NCI-H460 (cell line): Measurements from ENCODE around the gene ZFHX3. TPM values are rescaled to one million over a fixed set of nuclear protein-coding genes. Genes with fewer than 3 reads are reported as not detected.

Experiments used
- DNase-seq: peaks from one replicate; pipeline ENCODE4 v3.0.0-alpha.2; 2016; ENCODE audit warnings: low read depth; ENCODE audit errors: extremely low read depth
- total RNA-seq: library from RNA; depleted of rRNA; stranded (reverse); fragments of >200 nt; shearing (Covaris generic); gene quantifications from 2 replicates; pipeline ENCODE4 v1.2.3, GENCODE V29; 2014

ZFHX3 gene
- total RNA-seq, 1 experiment from 2014 or later = 5.5 TPM

DNA sequence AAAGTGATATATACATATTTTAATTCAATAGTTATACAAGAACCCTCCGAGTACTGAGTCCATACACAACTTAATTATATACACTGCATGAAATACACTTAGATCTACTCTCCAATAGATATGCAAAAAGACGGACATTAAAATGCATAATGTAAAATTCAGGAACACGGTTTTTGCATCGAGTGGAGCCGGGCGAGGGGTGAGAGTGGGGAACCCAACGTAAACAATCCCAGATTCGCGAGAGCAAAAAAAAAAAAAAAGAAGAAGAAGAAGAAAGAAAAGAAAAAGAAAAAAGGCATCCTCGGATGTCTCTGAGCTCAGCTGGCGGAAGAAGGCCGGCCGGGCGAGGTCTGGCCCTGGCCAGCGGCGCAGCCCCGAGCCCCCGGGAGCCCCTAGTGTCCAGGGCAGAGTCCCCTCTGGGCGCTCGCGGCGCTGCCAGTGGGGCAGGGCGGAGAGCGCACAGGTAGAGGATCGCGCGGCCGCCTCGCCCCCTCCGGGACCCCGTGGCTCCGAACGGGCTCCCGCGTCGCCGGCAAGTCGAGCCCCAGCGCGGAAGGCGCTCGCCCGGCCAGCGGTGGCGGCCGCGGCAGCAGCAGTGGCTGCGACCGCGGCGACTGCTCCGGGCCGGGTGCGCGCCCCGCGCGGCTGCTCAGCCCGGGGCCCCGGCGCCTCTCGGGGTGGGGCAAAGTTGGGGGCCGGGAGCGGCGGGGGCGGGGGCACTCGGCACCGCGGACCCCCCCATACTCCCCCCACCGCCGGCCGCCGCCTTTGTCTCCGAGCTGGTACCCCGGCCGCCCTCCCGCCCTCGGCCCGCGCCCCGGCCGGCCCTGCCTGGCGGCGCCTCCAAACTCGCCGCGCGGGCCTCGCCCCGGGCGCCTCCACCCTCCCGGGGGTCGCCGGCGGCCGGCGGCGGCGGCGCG lies 9.6 kb upstream of the ZFHX3 start:
- DNase-seq = no peak

DNA sequence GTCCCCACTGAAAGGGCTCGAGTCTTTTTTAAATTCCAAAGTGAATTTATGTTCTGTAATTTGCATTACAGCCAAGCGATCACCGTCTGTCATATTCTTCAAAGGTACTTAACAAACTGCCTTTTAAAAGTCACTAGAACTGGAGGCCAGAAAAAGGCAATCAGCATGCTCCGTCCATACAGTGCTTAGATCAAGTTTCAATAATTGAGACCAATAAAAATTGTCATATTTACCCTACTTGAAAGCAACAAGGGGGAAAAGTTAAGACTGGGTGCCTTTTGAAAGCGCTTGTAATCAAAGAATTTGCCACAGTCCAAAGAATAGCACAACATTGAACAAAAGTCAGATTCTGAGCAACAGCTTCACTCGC lies 9.0 kb upstream of the ZFHX3 start:
- no peak for DNase-seq

DNA sequence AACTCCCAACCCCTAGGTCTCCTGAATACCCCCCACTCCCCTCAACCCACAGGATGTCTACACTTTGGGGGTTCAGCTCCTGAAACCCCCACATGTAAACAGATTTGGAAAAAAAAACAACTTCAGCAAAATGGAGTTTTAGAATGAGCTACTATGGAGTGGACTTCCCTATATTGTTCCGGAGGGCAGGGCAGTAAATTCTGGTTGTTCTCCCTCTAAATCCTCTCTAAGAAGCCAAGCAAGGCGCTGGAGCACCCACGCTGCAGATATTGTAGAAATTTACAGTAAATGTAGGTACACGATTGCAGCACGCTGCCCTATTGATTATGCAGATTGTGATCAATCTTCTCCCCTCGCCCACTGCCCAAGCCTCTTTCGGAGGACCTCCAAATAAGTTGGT lies 8.5 kb upstream of the ZFHX3 start:
- DNase-seq = no peak

DNA sequence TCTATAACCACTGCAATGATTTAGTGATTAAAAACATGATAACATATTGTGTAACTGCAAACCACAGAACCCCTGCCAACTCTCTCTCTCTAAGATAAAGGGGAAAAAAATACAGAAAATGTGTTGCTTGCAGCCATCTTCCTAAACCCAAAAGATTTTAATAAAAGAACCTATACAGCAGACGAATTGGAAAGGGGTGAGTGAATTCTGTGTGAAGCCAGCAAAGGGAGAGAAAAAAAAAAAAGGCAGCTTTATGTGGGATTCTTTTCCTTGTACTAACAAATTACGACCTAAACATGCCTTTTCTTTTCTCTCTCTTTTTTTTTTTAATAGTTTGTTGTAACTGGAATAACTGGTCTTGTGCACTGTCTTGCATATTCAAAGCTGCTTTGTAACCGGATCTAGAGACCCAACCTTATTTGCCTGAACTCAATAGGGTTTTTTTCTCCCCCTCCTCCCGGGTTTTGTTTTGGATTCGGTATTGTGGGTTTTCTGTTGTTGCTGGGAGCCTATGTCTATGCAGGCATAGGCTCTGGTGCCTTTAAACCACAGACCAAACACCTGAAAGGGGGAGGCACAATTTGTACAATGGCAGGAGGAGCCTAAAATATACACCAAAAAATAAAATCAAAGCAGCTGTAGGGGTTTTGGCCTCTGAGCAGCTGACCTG lies 7.0 kb upstream of the ZFHX3 start:
- no peak for DNase-seq

DNA sequence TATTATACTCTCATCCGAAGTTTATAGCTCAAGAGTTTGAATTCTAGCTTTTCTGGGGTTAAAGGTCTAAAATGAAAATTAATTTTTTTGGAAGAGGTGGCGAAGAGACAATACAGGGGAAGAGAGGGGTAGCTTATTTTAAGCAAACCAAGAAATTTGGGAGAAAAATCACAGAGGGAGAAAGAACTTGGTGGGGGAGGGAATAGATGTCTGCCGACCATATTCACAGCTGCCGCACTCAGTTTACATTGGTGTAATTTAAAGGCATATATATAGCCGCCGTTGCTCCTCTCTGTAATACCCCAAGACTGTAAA lies 6.5 kb upstream of the ZFHX3 start:
- DNase-seq = no peak

DNA sequence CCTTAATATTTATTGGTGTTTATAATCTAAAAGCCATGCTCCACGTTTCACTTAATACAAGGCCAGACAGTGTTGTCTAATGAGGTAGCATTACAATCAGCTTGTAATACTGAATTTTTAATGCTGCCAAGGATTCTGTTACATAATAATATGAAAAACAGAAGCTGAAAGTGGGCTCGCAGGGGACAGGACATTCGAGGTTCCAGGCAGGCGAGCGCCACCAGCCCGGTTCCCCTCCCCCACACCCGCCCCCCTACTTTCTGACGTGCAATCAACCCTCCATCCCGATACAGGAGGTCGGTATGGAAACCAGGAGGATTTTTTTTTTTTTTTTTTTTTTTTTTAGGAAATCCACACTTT lies 6.2 kb upstream of the ZFHX3 start:
- no peak for DNase-seq

DNA sequence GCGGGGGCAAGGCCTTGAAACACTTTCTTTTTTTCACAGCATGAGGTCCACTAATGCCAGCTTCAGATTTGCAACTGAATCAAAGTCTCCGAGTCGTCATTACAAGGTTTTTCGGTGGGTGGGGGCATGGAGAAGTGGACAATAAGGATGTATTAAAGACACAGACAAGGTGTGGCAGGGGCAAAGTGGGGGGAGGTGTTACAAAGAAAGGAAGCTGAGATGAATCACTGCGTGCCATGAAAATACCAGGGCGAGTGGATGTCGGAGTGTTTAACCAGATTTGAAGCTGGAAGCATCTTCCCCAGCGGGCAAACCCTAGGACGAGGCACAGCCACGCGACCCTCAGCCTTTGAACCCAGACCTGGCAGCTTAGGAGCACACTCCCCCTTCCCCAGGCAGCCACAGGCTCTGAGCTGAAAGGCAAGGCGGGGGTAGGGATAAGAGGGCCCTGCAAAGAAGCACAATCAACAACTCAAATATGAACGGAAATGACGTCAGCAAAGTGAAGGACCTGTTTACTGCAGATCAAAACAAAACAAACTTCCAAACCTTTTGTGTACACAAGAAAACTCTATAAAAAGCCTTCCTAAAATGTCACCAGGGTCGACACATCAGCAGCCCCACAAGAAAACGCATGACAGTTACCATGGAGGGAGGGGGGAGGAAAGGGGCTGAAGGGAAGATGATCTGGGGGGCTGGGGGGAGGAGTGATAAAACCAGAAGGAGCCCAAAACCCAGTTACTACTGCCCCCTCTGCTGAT lies 5.6 kb upstream of the ZFHX3 start:
- DNase-seq = no peak

DNA sequence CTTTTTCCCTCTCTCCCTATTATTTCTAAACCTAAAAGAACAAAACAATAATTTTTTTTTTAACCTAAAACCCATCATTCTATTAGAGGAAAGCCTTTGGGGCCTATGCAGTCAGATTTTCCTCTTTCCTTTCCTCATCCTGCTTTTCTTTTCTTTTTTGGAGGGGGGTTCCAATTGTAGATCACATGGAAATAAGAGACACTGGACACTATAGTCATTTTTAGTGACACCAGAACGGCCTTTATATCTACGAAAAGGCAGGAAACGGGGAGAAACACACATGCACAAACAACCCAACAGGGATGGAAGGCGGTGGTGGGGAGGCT lies 5.1 kb upstream of the ZFHX3 start:
- no peak for DNase-seq

DNA sequence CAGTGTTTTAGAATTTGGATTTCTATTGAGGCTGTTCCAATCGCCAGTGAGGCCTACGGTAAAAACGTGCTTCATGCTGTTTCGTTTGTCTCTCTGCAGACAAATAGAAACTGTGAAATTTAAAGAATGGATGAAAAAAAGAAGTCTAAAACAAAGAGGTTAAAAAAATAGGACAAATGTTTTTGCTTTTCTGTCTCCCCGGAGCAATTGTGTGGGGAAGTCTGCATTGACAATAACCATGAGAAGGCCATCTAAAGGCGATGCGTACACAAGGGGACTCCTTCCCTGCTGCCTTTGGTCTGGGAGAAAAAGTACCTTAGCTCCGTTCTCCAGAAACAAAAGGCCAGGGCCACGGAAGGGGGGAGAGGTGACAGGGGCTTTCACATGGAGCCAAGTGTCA lies 4.6 kb upstream of the ZFHX3 start:
- no peak for DNase-seq

DNA sequence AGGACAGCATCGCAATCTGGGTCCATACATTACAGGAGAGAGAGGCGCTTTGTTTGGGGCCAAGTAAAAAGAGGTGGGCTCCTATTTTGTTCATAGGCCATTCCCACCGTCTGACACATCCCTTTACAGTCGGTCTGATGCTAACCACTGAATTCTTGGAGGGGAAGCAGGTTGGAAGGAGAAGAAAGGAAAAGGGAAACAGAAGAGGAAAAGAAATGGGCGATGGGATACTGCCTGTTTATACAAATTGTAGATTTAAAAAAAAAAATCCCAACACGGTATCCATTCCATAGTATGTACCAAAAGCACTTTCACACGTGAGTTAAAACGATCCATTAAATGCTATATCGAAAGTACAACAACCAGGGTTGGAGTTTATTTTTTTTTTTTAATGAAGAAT lies 4.0 kb upstream of the ZFHX3 start:
- DNase-seq = no peak

DNA sequence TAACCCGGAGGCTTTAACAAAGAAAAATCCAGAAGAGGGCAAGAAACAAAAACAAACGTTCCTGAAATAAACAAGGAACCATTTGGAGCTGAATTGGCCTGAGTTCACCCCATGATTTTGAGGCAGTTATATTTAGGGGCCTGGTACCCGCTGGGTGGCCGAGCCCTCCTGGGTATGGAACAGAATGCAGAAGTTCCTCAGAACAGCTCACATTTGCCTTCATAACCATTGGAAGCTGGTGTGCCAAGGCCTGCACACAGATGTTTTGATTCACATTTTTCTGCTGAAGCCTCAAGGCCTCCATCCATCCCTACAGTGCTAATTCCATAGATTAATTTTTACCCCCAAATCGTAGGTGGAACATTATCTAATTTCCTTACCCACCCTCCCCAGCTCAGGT lies 3.3 kb upstream of the ZFHX3 start:
- no peak for DNase-seq

DNA sequence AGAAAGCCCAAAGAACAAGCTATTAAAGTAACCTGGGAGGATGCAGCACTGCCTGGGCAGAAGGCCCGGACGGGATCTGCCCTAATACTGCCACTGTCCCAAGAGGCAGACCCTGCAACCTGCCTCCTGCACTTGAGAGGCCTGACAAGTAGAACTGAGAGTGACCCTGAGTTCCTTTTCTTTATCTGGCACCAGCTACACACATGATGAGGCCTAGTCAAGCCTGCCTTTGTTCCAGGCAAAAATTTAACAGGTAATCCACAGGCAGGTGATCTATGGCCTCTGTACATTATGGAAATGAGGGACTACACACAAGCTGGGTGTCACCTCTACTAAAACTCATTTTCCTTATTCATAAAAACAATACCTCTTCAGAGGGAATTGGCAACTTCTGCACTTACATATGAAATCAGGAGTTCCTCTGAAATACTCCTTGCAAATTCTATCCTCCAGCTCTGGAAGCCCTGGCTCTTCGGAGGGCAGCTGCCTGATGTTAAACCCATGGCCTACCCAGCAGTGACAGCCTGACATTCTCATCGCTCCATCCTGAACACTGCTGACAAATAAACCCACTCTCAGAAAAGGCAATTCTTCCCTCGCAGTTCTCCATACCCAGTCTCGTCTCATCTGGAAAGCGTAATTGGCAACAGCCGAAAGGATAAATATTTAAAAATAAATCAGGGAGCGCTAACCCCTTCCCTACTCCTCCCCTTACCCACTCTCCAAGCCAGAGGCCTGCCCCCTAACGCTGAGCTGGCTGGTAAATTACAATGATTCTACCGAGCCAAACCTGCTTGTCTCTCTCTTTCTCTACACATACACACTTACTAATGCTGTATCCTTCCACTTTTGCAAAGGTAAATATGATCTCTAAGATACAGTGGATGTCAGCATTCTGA lies 2.5 kb upstream of the ZFHX3 start:
- no peak for DNase-seq

DNA sequence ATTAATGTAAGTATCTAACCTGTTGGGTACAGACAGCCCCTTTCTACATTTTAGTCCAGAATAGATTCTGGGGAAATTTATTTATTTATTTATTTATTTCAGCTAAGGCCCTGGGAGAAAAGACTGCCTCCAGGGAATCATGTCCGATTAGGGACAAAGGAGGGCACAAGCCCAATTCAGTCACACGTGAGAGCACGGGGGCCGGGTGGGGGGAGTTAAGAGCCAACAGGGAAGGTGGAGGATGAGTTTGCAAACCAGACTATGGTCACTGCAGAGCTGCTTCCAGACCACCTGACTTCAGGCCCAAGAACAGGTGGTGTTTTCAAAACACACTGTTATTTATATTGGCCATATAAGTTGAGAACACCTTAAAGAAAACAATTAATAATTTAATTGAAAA lies 1.6 kb upstream of the ZFHX3 start:
- no peak for DNase-seq

DNA sequence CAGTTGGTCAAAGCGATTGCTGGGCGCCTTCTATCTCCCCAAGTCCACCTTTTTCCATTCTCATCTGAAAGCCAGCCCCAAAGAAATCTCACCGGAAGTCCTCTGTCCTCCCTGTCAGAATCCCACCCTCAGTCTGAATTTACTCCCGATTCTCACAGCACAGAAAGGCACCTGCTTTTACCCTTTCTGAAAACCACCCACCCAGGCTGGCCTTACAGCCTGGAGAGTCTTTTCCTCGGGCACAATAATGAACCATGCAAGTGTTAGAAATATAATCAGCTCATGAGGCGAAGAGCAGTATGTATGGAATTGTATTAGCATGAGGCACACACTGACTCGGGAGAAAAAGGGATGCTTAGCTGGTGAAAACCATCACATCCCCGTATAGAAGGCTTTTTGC lies 1.2 kb upstream of the ZFHX3 start:
- no peak for DNase-seq

DNA sequence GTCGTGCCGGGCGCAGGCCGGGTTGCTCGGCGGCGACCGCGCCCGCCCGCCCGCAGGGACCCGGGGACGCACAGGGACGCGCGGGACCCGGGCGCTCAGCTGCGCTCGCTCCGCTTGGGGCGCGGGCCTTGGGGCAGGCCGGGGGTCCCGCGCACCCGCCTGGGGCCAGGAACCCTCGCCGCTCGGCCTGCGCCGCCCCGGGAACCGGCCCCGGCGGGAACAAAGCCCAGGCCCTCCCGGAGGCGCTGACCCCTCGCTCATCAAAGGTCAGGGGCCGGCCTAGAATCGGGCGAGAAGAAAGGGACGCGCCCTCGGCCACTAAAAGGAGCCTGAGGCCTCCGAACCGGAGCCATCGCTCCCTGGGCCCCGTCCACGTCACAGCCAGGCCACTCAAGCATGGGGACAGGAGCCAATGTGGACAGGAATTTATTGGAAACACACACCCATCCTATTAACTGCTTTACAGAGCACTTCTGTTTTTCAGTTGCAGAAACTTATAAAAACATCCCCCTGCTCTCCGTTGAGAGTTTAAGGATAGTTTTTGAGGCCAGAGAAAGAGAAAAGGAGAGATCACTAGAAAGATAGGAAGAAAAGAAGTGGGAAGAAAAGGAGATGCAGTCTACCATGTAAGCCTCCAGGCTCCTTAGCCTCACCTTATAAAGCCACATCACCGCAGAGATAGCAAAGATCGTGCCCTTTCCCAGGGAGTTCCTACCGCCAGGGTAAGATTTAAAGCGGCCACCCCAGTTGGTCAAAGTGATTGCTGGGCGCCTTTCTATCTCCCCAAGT lies 558 bp upstream of the ZFHX3 start:
- DNase-seq = no peak

DNA sequence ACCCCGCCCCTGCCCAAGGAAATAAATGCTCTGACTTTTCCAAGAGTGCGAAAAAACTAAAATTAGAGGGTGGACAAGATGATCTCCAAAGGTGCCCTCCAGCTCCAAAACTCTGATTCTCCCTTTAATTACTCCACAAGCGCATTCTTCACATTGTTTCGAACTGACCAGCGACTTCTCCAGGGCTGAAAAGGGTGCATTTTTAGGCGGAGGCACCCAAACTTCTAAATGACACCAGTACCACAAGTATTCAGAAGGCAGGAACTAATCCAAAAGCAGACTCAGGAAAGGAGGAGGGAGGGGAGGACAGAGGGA lies 750 bp downstream of the ZFHX3 start:
- no peak for DNase-seq

DNA sequence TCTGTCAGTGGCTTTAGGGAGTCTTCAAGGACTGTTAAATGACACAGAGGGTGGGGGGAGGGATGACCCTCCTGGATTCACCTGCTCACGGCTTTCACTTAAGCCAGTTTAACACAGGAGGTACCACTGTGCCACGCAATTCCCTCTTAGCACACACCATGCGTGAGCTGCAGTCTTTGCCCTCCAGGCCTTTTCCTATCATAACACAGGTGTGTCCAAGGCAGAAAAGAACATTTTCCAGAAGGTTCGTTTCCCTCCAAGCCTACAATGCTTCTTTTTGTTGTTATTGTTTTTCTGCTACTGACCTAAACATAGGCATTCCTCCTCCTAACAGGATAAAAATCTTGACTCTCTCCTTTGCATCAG lies 1.1 kb downstream of the ZFHX3 start:
- DNase-seq = no peak

DNA sequence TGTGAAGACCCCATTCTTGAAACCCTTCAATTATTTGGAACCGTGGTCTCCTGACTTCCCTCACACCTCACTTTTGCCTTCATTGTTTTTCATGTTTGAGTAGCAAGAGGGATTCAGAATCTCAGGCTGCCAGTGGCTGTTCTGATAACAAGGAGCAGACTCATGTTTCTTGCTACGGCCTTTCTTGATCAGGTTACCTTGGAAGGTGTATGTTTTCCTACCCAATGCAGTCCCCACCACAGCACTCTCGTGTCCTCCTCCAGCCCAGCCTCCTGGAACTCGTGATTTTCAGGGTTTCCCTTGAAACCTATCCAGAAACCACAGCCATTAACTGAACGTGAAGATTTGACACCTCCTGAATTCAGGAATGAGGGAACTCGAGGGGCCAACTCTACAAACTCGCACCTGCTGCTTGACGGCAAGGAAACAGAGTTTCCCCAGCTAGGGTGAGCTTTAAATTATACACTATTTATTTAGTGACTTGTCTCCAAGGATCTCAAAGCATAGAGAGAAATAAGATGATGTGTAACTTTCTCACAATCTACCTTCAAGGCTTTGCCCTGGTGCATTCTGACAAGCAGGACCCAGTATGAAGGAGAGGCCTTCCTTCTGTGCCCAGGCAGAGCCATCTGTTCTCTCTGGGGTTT lies 1.6 kb downstream of the ZFHX3 start:
- DNase-seq = no peak

DNA sequence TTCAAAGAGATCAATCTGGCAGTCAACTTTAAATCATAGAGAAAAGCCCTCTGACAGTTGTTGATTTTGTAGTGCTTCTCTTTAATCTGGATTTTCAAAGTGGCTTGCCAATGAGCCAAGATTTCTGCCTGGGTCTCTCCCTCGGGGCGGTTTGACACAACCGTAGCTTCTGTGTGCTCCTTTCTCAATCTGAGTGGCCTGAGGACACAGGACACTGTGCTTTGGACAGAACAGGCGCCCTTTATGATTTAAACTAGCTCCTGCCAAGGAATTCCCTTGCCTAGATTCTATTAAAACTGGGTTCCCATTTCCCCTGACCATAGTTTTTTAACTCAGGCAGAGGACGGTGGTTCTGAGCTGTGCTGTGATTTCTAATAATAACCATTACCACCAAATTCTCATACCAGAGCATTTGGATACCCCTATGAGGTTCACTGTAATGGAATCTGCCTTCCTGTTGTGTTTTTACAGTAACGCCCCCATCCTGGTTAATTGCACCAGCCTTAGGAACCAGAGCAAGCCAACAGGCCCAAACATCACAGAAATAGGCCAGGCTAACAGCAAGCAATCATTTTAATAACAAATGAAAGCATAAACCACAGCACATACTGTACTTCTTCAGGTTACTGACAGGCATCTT lies 4.0 kb downstream of the ZFHX3 start:
- DNase-seq = no peak
